Activated CD4-positive, alpha-beta T cell treated with anti-CD3 and anti-CD28 coated beads for 4 hours (primary cell): ENCODE results near the gene FYB1.

Source experiments
- DNase-seq, 2 donors: peaks; one replicate each; pipeline ENCODE4 v3.0.0-alpha.2; 2020

Gene FYB1

GRCh38 chr5:39076757-39077728 is 142.3 kb downstream of the FYB1 start:
- no peak for DNase-seq

GRCh38 chr5:39076101-39076756 is 143.1 kb downstream of the FYB1 start:
- no peak for DNase-seq

- DNase-seq: peak; percentile 90 to 93
Observed at GRCh38 chr5:39074017-39074814, 145.1 kb downstream of the FYB1 start, which contains the start of gene RICTOR. RICTOR (minus strand) TSS chr5:39074399; CDS start chr5:39074377, 22 bp downstream.

GRCh38 chr5:39073767-39074016 is 145.7 kb downstream of the FYB1 start:
- DNase-seq: no peak

GRCh38 chr5:39072925-39073766 is 146.2 kb downstream of the FYB1 start:
- DNase-seq: peak; percentile 29 to 45

- no peak for DNase-seq
Observed at GRCh38 chr5:39068099-39068498, 151.3 kb downstream of the FYB1 start.

GRCh38 chr5:39064450-39064849 is 154.9 kb downstream of the FYB1 start:
- no peak for DNase-seq

- DNase-seq: no peak
Observed at GRCh38 chr5:39063037-39063436, 156.3 kb downstream of the FYB1 start.

- DNase-seq: no peak
Observed at GRCh38 chr5:39062530-39062929, 156.8 kb downstream of the FYB1 start.

- no peak for DNase-seq
Observed at GRCh38 chr5:39062104-39062503, 157.3 kb downstream of the FYB1 start.

GRCh38 chr5:39059064-39059463 is 160.3 kb downstream of the FYB1 start:
- DNase-seq: no peak

GRCh38 chr5:39058178-39058921 is 161.0 kb downstream of the FYB1 start:
- DNase-seq: no peak

- DNase-seq: no peak
Observed at GRCh38 chr5:39057734-39058133, 161.6 kb downstream of the FYB1 start.

GRCh38 chr5:39055768-39056398 is 163.5 kb downstream of the FYB1 start:
- DNase-seq: no peak
